DND-41 (cell line): ENCODE results near the gene PTPRH.

Source experiments
- ATAC-seq: fragments of 200-7000 bp; cut with Tn5 transposase; 3 replicates; pipeline ENCODE4 v1.9.1; 2021; ENCODE audit warnings: low read depth; ENCODE audit not compliant: insufficient read depth
- DNase-seq: peaks from one replicate; pipeline ENCODE4 v3.0.0-alpha.2; 2020
- H2AFZ ChIP-seq: 2 replicates; pipeline ENCODE4 v1.6.0; 2012; ENCODE audit warnings: low read depth, low read length
- H3K27ac ChIP-seq: 2 replicates; pipeline ENCODE4 v1.5.1; 2012; ENCODE audit warnings: low read length, inconsistent platforms
- H3K27me3 ChIP-seq: fragments of 200-600 bp; sonication (generic); 2 replicates; pipeline ENCODE4 v1.6.0; 2012; ENCODE audit warnings: low read length, mild to moderate bottlenecking, inconsistent platforms; ENCODE audit not compliant: insufficient read depth, poor library complexity
- H3K36me3 ChIP-seq: 2 replicates; pipeline ENCODE4 v1.5.1; 2012; ENCODE audit warnings: low read length, inconsistent platforms; ENCODE audit not compliant: insufficient read depth
- H3K4me1 ChIP-seq: 2 replicates; pipeline ENCODE4 v1.5.1; 2012; ENCODE audit warnings: mild to moderate bottlenecking, low read length; ENCODE audit not compliant: insufficient read depth
- H3K4me2 ChIP-seq: 2 replicates; pipeline ENCODE4 v1.6.0; 2012; ENCODE audit warnings: mild to moderate bottlenecking, moderate library complexity, low read length, inconsistent platforms; ENCODE audit not compliant: insufficient read depth
- H3K4me3 ChIP-seq, 2 experiments: fragments of 200-600 bp in 1 of 2; shearing (Covaris generic) in 1 of 2; 2 replicates each; pipeline ENCODE4 v1.5.1; 2012 to 2016; ENCODE audit warnings: inconsistent platforms in 2 of 2, low read length in 2 of 2, mild to moderate bottlenecking in 2 of 2, low read depth in 1 of 2, moderate library complexity in 1 of 2
- H3K79me2 ChIP-seq: 2 replicates; pipeline ENCODE4 v1.6.0; 2012; ENCODE audit warnings: low read length, inconsistent platforms; ENCODE audit not compliant: insufficient read depth
- H3K9ac ChIP-seq: 2 replicates; pipeline ENCODE4 v1.6.0; 2012; ENCODE audit warnings: low read depth, mild to moderate bottlenecking, inconsistent platforms, low read length, moderate library complexity
- H3K9me3 ChIP-seq: 2 replicates; pipeline ENCODE4 v1.5.1; 2012; ENCODE audit warnings: low read length, moderate library complexity, mild to moderate bottlenecking, inconsistent platforms; ENCODE audit not compliant: insufficient read depth, severe bottlenecking
- H4K20me1 ChIP-seq: 2 replicates; pipeline ENCODE4 v1.6.0; 2012; ENCODE audit warnings: low read length; ENCODE audit not compliant: insufficient read depth
- CTCF ChIP-seq: IDR thresholded peaks from 2 replicates; pipeline ENCODE4 v1.5.1; 2012; ENCODE audit warnings: borderline replicate concordance, low read length, moderate library complexity, mild to moderate bottlenecking; ENCODE audit not compliant: poor library complexity, severe bottlenecking; ENCODE audit errors: extremely low read depth
- EZH2 ChIP-seq: IDR thresholded peaks from 3 replicates; pipeline ENCODE4 v1.6.1; 2012; ENCODE audit warnings: borderline replicate concordance, low read depth, mild to moderate bottlenecking, moderate library complexity, low read length, inconsistent platforms; ENCODE audit not compliant: severe bottlenecking

PTPRH gene

GRCh38 chr19:55248166-55248675, 38.9 kb upstream of the PTPRH start:
- peaks cover 82% of the 10 kb centered on the region for H4K20me1 ChIP-seq
- no peak overlapping the region for H3K4me3 ChIP-seq
- no peak for DNase-seq
- no peaks in the 10 kb centered on the region for H3K27me3 ChIP-seq
- H3K4me1 ChIP-seq: peaks cover 7% of the 10 kb centered on the region
- H2AFZ ChIP-seq: no peak overlapping the region
- ATAC-seq: no peak
- H3K79me2 ChIP-seq: peaks cover 78% of the 10 kb centered on the region
- TF ChIP-seq EZH2 (no peak), CTCF (no peak)
- H3K4me2 ChIP-seq: no peak overlapping the region
- no peaks in the 10 kb centered on the region for H3K9me3 ChIP-seq
- no peak overlapping the region for H3K27ac ChIP-seq
- H3K36me3 ChIP-seq: peaks cover 92% of the 10 kb centered on the region
- no peak overlapping the region for H3K9ac ChIP-seq

- no peak overlapping the region for H2AFZ ChIP-seq
- TF ChIP-seq CTCF (no peak), EZH2 (no peak)
- H3K27me3 ChIP-seq: no peaks in the 10 kb centered on the region
- peaks cover 89% of the 10 kb centered on the region for H3K36me3 ChIP-seq
- ATAC-seq: no peak
- H3K9me3 ChIP-seq: no peaks in the 10 kb centered on the region
- no peak overlapping the region for H3K4me3 ChIP-seq
- no peak overlapping the region for H3K4me2 ChIP-seq
- no peak for DNase-seq
- peaks cover 76% of the 10 kb centered on the region for H4K20me1 ChIP-seq
- no peak overlapping the region for H3K9ac ChIP-seq
- peaks cover 73% of the 10 kb centered on the region for H3K79me2 ChIP-seq
- no peak overlapping the region for H3K27ac ChIP-seq
- H3K4me1 ChIP-seq: 0 out of 2 replicates have a peak, but pooled peaks cover 2% of the 10 kb centered on the region
Observed at GRCh38 chr19:55247621-55248099, 38.4 kb upstream of the PTPRH start.

- no peaks in the 10 kb centered on the region for H3K27me3 ChIP-seq
- H3K79me2 ChIP-seq: peaks cover 64% of the 10 kb centered on the region
- H3K27ac ChIP-seq: no peak overlapping the region
- no peaks in the 10 kb centered on the region for H3K4me1 ChIP-seq
- no peak overlapping the region for H3K9ac ChIP-seq
- no peaks in the 10 kb centered on the region for H3K9me3 ChIP-seq
- H3K36me3 ChIP-seq: peaks cover 89% of the 10 kb centered on the region
- H3K4me3 ChIP-seq: no peak overlapping the region
- peaks cover 72% of the 10 kb centered on the region for H4K20me1 ChIP-seq
- DNase-seq: no peak
- ATAC-seq: no peak
- H2AFZ ChIP-seq: no peak overlapping the region
- TF ChIP-seq CTCF (no peak), EZH2 (no peak)
- no peak overlapping the region for H3K4me2 ChIP-seq
Observed at GRCh38 chr19:55246462-55247451, 37.5 kb upstream of the PTPRH start.
